Hindlimb muscle (tissue), 1 donor: ENCODE results near the gene MGAT3. TPM values are rescaled to one million over a fixed set of nuclear protein-coding genes. Genes with fewer than 3 reads are reported as not detected.
A peak's percentile ranks its signal among the peaks of the same experiment; 100 is the strongest.

Experiments used
- DNase-seq: peaks from one replicate; pipeline ENCODE4 v3.0.0-alpha.2; 2013
- polyA plus RNA-seq: library from polyadenylated mRNA; unstranded; fragments of 120-200 nt; gene quantifications from one replicate; pipeline ENCODE4 v1.2.1, GENCODE V29; 2013; ENCODE audit not compliant: insufficient read length

The MGAT3 gene
- polyA plus RNA-seq, 1 donor = 4.1 TPM

GRCh38 chr22:39472570-39473556, 16.1 kb downstream of the MGAT3 start:
- no peak for DNase-seq

- no peak for DNase-seq
Observed at GRCh38 chr22:39473851-39474250, 17.0 kb downstream of the MGAT3 start.

GRCh38 chr22:39474351-39475111, 17.7 kb downstream of the MGAT3 start:
- DNase-seq = no peak

GRCh38 chr22:39475337-39475736, 18.5 kb downstream of the MGAT3 start:
- DNase-seq = no peak

GRCh38 chr22:39475902-39476301, 19.1 kb downstream of the MGAT3 start:
- no peak for DNase-seq

- DNase-seq = no peak
Observed at GRCh38 chr22:39476664-39477063, 19.9 kb downstream of the MGAT3 start.

GRCh38 chr22:39477542-39477941, 20.7 kb downstream of the MGAT3 start:
- no peak for DNase-seq

GRCh38 chr22:39478441-39478850, 21.6 kb downstream of the MGAT3 start:
- no peak for DNase-seq

GRCh38 chr22:39479254-39479653, 22.4 kb downstream of the MGAT3 start:
- DNase-seq = no peak

GRCh38 chr22:39480557-39480956, 23.7 kb downstream of the MGAT3 start:
- no peak for DNase-seq

- no peak for DNase-seq
Observed at GRCh38 chr22:39481054-39481453, 24.2 kb downstream of the MGAT3 start.

- DNase-seq = no peak
Observed at GRCh38 chr22:39481595-39481994, 24.8 kb downstream of the MGAT3 start.

- no peak for DNase-seq
Observed at GRCh38 chr22:39482768-39483167, 26.0 kb downstream of the MGAT3 start.

GRCh38 chr22:39486951-39487825, 30.4 kb downstream of the MGAT3 start:
- no peak for DNase-seq

GRCh38 chr22:39487826-39488520, 31.2 kb downstream of the MGAT3 start:
- no peak for DNase-seq

- DNase-seq = no peak
Observed at GRCh38 chr22:39488563-39489083, 31.8 kb downstream of the MGAT3 start.

- DNase-seq = no peak
Observed at GRCh38 chr22:39489094-39490068, 32.6 kb downstream of the MGAT3 start.

- peak; percentile 67 for DNase-seq
Observed at GRCh38 chr22:39490135-39490798, 33.5 kb downstream of the MGAT3 start.

- no peak for DNase-seq
Observed at GRCh38 chr22:39490966-39491680, 34.3 kb downstream of the MGAT3 start.
